ENCODE measurements around the gene CRTC2.

DNA sequence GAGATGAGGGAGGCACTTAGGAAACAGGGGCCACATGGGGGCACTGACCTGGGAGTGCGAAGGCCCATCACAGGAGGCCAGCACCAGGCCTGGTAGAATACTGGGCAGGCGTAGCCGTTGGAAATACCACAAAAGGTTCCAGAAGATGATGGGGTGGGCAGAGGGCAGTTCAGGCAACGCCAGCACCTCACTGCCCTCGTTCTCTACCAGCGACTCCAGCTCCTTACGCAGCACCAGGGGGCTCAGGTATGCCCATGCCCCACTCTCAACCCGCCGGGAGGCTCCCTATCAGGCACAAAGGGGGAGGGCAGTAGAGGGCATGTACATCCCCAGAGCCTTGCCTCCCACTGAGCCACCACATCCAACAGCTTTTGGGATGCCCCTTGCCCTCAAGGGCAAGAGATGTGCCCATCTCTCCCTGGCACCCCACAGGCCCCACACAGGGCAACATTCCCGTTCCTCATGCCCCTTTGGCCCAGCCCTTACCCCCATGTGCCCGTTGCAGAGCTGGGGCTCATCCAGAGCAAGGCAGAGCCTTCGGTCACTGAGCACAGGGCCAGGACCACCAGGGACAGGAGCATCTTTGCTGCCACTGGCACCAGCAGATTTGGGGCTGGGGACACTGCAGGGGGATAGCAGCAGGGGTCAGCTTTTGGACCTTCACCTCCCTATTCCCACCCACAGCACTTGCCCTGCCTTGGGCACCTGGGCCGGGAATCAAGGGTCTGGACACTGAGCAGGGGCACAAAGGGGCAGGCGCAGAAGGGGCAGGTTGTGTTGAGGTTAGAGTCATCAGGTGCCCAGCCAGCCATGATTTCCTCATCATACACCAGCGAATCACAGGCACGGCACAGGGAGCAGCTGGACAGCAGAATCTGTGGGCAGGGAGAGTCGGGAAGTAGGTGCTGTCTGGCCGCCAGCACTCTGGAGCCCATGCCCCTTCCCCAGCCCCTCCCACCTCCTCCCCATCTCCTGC lies 26.0 kb downstream of the CRTC2 start:
- TF ChIP-seq, protein P1, sequence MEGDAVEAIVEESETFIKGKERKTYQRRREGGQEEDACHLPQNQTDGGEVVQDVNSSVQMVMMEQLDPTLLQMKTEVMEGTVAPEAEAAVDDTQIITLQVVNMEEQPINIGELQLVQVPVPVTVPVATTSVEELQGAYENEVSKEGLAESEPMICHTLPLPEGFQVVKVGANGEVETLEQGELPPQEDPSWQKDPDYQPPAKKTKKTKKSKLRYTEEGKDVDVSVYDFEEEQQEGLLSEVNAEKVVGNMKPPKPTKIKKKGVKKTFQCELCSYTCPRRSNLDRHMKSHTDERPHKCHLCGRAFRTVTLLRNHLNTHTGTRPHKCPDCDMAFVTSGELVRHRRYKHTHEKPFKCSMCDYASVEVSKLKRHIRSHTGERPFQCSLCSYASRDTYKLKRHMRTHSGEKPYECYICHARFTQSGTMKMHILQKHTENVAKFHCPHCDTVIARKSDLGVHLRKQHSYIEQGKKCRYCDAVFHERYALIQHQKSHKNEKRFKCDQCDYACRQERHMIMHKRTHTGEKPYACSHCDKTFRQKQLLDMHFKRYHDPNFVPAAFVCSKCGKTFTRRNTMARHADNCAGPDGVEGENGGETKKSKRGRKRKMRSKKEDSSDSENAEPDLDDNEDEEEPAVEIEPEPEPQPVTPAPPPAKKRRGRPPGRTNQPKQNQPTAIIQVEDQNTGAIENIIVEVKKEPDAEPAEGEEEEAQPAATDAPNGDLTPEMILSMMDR (conservative IDR thresholded peaks at IDR 0.05 in 1 of 2, IDR thresholded peaks at IDR 0.05 in 1 of 2; ENCODE audit: low read depth in 1 of 2, low read length in 2 of 2), result no peak
- no peak for TF ChIP-seq EZH2 (IDR thresholded peaks at IDR 0.05; ENCODE audit: low read length, missing control alignments)

All from fibroblast of lung (primary cell).